ENCODE results near the gene AGBL5. TPM values are rescaled to one million over a fixed set of nuclear protein-coding genes. Genes with fewer than 3 reads are reported as not detected.

The AGBL5 gene
- total and polyA plus RNA-seq, 2 of the 13 experiments (the other 11 are each of a cell fraction or from before 2014, with no cell fraction given) = 55.9 to 73.3 TPM

GRCh38 chr2:27086724-27087593, 35.5 kb downstream of the AGBL5 start, which contains the start of gene KHK (continued):
- TF ChIP-seq ZNF138 (CRISPR knock-in tag; IDR thresholded peaks at IDR 0.05; ENCODE audit: low read depth) = peak; percentile 51; the same call in 1 of the 2 replicates
- TF ChIP-seq CHD2 (IDR thresholded peaks at IDR 0.05; ENCODE audit: low read depth, low read length) = 0 out of 2 replicates have a peak, but pooled peaks have one; percentile 20
- TF ChIP-seq ARNT (IDR thresholded peaks at IDR 0.05) = no peak
- peak; percentile 43; the same call in 1 of the 2 replicates for TF ChIP-seq MAF1 (CRISPR knock-in tag; IDR thresholded peaks at IDR 0.05; ENCODE audit: borderline replicate concordance)
- no peak for TF ChIP-seq PTBP1 (IDR thresholded peaks at IDR 0.05; ENCODE audit: low read depth, low read length, poor library complexity, severe bottlenecking)
- no peak for TF ChIP-seq TCF7L2 (IDR thresholded peaks at IDR 0.05; ENCODE audit: low read depth, low read length)
- TF ChIP-seq ZNF670 (CRISPR knock-in tag; IDR thresholded peaks at IDR 0.05; ENCODE audit: borderline replicate concordance) = no peak; the same call in 1 of the 2 replicates
- 0 out of 2 replicates have a peak, but pooled peaks have one; percentile 1 for TF ChIP-seq TERF1 (CRISPR knock-in tag; IDR thresholded peaks at IDR 0.05)
- no peak for TF ChIP-seq CREB1 (IDR thresholded peaks at IDR 0.05)
- TF ChIP-seq CREB1 (CRISPR knock-in tag; IDR thresholded peaks at IDR 0.05) = no peak
- 0 out of 2 replicates have a peak, but pooled peaks have one; percentile 43 for TF ChIP-seq ATF7-NPFF (CRISPR knock-in tag; IDR thresholded peaks at IDR 0.05; ENCODE audit: low read depth)
- no peak for TF ChIP-seq FUBP1 (CRISPR knock-in tag; IDR thresholded peaks at IDR 0.05; ENCODE audit: borderline replicate concordance)
- TF ChIP-seq MBD4 (IDR thresholded peaks at IDR 0.05; ENCODE audit: borderline replicate concordance, low read length) = no peak
- TF ChIP-seq CEBPB (IDR thresholded peaks at IDR 0.05; ENCODE audit: borderline replicate concordance, low read depth, low read length) = no peak
- TF ChIP-seq ZSCAN30 (CRISPR knock-in tag; IDR thresholded peaks at IDR 0.05) = no peak
- TF ChIP-seq MTF2 (CRISPR knock-in tag; IDR thresholded peaks at IDR 0.05; ENCODE audit: borderline replicate concordance) = no peak
- TF ChIP-seq SMAD9 (CRISPR knock-in tag; IDR thresholded peaks at IDR 0.05) = no peak
- peak; percentile 39; the same call in 1 of the 2 replicates for TF ChIP-seq SMAD1 (CRISPR knock-in tag; IDR thresholded peaks at IDR 0.05; ENCODE audit: borderline replicate concordance, low read depth)
- TF ChIP-seq ESRRA (CRISPR knock-in tag; IDR thresholded peaks at IDR 0.05; ENCODE audit: low read depth) = no peak
- no peak for TF ChIP-seq ZNF891 (CRISPR knock-in tag; IDR thresholded peaks at IDR 0.05)
- no peak for TF ChIP-seq ZFP37 (CRISPR knock-in tag; IDR thresholded peaks at IDR 0.05; ENCODE audit: borderline replicate concordance)
- TF ChIP-seq HCFC1 (IDR thresholded peaks at IDR 0.05; ENCODE audit: low read depth, low read length) = no peak
- TF ChIP-seq ZNF256 (CRISPR knock-in tag; conservative IDR thresholded peaks at IDR 0.05) = 0 out of 2 replicates have a peak, but pooled peaks have one; percentile 24
- peak; percentile 87 for TF ChIP-seq ZFX (CRISPR knock-in tag; IDR thresholded peaks at IDR 0.05; ENCODE audit: low read depth)
- TF ChIP-seq KDM6A (CRISPR knock-in tag; IDR thresholded peaks at IDR 0.05; ENCODE audit: low read depth) = no peak
- no peak for TF ChIP-seq GLI4 (CRISPR knock-in tag; IDR thresholded peaks at IDR 0.05; ENCODE audit: borderline replicate concordance)
- TF ChIP-seq ZBTB20 (CRISPR knock-in tag; IDR thresholded peaks at IDR 0.05; ENCODE audit: borderline replicate concordance, low read depth) = no peak; the same call in 1 of the 2 replicates
- peak; percentile 66; the same call in 1 of the 2 replicates for TF ChIP-seq ZNF343 (CRISPR knock-in tag; IDR thresholded peaks at IDR 0.05)
- TF ChIP-seq ZNF556 (CRISPR knock-in tag; IDR thresholded peaks at IDR 0.05; ENCODE audit: borderline replicate concordance) = no peak; the same call in 1 of the 2 replicates

All from HepG2 (cell line).